Measurements from ENCODE around the gene AKAP13.

The AKAP13 gene

GRCh38 chr15:85423256-85423655 lies 42.9 kb downstream of the AKAP13 start:
- TF ChIP-seq CTCF (IDR thresholded peaks at IDR 0.05; ENCODE audit: control insufficient read depth, insufficient read depth, low read depth, low read length, missing control alignments), result no peak
- DNase-seq (ENCODE audit: low read depth), result no peak
- H3K4me3 ChIP-seq (ENCODE audit: control insufficient read depth, low read depth, low read length), result no peak overlapping the region

- no peak for DNase-seq (ENCODE audit: low read depth)
- H3K4me3 ChIP-seq (ENCODE audit: control insufficient read depth, low read depth, low read length), result no peak overlapping the region
- TF ChIP-seq CTCF (IDR thresholded peaks at IDR 0.05; ENCODE audit: control insufficient read depth, insufficient read depth, low read depth, low read length, missing control alignments), result no peak
Observed at GRCh38 chr15:85424154-85424553, 43.8 kb downstream of the AKAP13 start.

- TF ChIP-seq CTCF (IDR thresholded peaks at IDR 0.05; ENCODE audit: control insufficient read depth, insufficient read depth, low read depth, low read length, missing control alignments), result no peak
- DNase-seq (ENCODE audit: low read depth), result no peak
- no peak overlapping the region for H3K4me3 ChIP-seq (ENCODE audit: control insufficient read depth, low read depth, low read length)
Observed at GRCh38 chr15:85426481-85426880, 46.1 kb downstream of the AKAP13 start.

- no peak for TF ChIP-seq CTCF (IDR thresholded peaks at IDR 0.05; ENCODE audit: control insufficient read depth, insufficient read depth, low read depth, low read length, missing control alignments)
- H3K4me3 ChIP-seq (ENCODE audit: control insufficient read depth, low read depth, low read length), result no peak overlapping the region
Observed at GRCh38 chr15:85427286-85428028, 47.1 kb downstream of the AKAP13 start.

GRCh38 chr15:85429522-85429921 lies 49.1 kb downstream of the AKAP13 start:
- no peak for DNase-seq (ENCODE audit: low read depth)
- TF ChIP-seq CTCF (IDR thresholded peaks at IDR 0.05; ENCODE audit: control insufficient read depth, insufficient read depth, low read depth, low read length, missing control alignments), result no peak
- H3K4me3 ChIP-seq (ENCODE audit: control insufficient read depth, low read depth, low read length), result no peak overlapping the region

More at GRCh38 chr15:85427286-85428028, 47.1 kb downstream of the AKAP13 start:
- DNase-seq (ENCODE audit: low read depth), result no peak

GRCh38 chr15:85430406-85431204 lies 50.2 kb downstream of the AKAP13 start:
- TF ChIP-seq CTCF (IDR thresholded peaks at IDR 0.05; ENCODE audit: control insufficient read depth, insufficient read depth, low read depth, low read length, missing control alignments), result no peak
- DNase-seq (ENCODE audit: low read depth), result no peak
- H3K4me3 ChIP-seq (ENCODE audit: control insufficient read depth, low read depth, low read length), result no peak overlapping the region
